Stimulated activated CD8-positive, alpha-beta memory T cell treated with anti-CD3 and anti-CD28 coated beads, Interleukin-4, amount 100 ng/mL, for 48 hours (primary cell): ENCODE results near the gene GAS1.

ENCODE experiments used
- DNase-seq: peaks from one replicate; pipeline ENCODE4 v3.0.0-alpha.2; 2020

The GAS1 gene

DNA sequence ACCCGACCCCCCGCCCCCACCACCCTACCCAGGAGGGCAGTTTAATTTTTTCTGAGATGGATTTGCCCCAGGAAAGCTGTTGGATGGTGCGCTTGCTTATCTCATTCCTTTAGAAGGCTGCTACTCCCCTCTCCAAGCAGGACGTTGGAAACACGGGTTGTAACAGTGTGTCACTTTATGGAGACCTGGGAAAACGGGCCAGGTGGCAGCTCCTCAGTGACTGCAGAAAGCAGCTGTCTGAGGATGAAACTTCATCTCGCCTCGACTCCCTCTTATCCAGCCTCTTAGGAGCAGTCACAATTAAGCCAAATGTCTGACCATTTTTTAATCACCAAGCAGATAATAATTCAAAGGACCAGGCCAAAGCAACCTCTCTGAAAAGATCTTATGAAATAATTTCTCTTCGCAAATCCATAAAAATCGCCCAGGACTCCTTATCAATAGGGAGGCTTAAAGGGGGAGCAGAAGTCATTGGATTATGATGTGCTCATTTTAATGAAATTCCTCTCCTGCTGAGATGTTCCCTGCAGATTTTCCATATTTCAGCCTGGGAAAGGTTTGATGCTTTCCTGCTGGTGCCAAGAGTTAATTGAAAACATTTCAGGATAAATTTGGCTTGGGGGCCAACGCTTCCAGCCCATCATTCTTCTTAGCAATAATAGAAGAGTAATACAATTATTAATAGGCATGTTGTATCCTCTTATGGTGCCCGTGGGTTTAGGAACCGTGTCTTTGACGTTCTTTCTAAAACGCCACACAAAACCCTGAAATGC, 26.0 kb downstream of the GAS1 start:
- no peak for DNase-seq

DNA sequence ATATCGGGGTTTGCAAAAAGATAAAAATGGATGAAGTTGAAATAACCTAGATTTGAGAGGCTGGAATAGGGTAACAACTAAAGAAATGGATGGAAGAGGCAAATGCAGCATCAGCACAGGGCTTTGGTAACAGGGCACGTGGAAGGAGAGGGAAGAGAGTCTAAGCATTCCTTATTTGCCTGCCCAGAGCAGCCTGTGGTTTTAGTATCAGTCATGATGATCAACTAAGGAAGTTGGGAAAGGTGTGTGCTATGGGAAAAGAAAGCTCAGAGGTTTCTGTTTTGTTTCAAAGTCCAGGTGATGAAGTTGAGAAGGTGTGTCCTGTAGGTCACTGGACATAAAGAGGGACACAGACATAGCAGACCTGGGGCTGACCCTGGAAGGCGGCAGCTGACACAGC, 28.8 kb downstream of the GAS1 start:
- DNase-seq = no peak

DNA sequence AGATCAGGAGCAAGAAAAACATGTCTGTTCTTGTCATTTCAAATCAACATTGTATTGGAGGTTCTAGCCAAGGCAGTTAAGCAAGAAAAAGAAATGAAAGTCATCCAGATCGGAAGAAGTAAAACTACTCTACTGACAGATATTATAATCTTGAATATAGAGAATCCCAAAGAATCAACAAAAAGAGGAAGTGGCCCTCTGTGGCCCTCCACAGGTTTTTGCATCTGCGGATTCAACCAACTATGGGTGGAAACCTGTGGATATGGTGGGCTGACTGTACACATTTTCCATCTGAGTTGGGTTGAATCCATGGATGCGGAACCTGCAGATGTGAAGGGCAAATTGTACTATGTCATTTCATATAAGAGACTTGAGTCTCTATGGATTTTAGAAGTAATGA, 35.1 kb downstream of the GAS1 start:
- no peak for DNase-seq

DNA sequence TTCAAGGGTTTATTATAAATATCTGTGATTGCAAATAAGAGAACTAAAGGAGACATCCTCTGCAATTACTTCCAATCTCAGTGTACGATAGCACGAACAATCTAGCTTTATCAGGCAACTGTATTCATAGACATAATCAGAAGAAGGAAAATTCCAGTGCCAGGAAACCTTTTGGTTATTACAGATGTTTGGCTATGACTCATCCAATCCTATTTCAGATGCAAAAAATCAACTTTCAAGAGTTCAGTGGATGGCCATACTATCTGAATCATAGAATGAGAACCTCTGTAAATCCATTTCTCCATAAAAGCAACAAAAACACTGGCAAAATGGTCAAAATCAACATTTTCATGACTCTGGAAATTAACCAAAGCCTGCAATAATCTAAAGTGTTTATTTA, 37.9 kb downstream of the GAS1 start:
- DNase-seq = no peak

DNA sequence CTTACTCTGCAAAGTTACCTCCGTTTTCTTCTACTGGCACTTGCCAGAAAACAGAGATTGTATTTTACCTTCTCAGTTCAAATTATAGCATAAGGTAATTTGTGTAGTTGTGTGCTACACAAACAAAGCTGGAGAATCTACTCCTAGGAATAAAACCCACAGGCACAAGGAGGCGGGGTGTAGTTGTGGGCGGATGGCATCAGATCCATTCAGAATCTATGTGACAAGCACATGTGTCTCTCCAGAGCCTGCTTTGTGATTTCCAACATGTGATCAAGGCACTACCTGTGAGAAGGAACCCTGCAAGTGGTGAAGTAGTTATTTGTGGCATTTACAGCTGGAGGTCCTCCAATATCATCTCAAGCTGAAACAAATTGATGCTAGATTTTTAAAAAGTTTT, 39.0 kb downstream of the GAS1 start:
- DNase-seq = no peak

DNA sequence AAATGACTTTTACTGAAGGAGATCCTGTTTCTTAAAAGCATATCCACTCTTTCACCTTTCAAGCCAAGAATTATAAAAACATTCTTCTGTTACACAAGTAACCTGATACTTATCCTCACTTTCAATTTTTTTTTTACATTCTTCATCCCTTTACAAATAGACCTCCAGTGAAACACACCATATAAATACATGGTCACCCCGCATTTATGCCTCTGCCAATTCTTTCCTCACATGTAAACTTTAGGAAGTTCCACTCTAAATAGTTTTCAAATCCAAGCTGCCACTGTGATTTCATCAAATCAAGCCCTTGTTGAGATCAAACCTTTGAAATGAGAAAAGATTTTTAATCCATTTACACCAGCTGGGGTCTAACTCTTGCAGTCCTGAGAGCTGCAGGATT, 40.0 kb downstream of the GAS1 start:
- DNase-seq = no peak

DNA sequence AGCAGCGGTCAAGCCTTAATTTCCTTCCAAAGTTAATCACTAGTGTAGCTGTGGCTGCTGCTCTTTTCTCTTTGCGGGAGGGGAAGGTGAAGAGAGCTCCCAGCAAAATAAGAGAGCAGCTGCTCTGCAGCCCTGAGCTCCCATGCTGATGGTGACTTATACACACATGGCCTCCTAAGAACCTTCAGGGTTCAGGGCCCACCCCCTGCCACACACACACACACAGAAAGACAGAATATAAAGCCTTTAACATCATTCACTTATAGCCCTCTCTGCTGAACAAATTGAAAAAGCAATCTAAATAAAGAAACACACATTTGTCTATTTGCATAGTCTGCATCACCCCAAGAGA, 43.6 kb downstream of the GAS1 start:
- DNase-seq = no peak

DNA sequence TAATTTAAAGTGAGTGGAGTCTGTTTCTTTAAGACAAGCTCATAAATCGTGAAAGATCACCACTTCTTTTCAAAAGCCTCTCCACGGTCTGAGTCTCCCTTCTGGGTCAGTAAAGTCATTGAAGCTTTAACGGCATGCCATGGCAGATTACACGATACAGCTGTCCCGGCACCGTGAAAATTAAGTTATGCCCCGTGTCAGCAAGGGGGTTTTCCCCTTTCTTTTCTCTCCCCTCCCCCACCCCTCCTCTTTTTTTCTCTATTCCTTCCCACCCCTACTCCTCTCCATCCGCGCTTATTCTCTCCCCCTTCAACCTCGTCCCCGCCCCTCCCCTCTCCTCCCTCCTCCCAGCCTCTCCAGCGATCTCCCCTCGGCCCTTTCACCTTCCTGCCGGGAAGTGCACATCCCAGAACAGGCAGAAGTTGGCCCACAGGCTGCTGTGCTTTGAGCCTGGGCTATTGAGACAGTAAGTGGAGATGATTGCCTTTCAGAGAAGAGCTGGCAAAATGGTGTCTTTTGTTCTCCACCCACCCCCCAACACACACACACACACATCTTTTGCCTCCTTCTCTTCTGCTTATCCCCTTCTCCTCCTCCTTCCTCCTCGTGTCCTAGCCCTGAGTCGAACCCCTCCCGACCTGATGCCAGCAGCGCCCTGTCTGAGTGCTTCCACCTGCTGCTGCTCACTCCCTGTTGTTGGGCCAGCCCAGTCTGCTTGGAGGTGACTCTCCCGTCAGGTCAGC, 44.1 kb downstream of the GAS1 start:
- DNase-seq = no peak

DNA sequence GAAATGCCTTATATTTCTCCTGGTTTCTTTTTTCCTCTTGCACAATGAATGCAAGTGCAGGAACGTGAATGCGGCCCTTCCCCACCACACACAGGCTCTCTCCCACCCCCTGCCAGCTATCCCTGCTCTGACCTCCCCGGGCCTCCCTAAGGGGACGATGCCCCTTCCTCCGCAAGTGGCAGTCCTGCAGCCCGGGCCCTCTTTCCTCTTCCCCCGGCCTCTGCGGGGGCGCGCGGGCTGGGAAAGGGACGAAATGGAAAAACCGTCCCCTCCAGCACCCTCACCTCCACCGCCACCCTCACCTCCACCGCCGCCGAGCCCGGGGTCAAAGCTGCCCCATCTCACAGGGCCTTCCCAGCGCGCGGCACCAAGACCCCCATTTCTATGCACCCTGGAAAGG, 44.7 kb downstream of the GAS1 start:
- no peak for DNase-seq

DNA sequence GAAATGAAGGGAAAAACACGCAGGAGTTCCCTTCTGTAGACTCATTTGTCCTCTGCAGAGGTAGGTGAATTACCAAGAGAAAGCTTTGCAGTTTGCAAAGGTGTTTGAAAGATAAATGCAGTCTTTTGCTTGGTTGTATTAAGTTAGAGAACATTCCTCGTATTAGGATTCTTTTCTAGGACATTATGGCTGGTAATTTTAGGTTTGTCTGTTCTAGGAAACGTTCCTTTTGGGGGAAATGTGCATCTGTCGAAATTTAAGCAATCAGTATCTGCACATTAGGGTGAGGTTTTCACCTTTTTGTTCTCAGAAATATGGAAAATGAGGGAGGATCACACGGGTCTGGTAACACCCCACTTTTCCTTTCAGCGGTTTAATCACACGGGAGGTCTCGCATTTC, 45.1 kb downstream of the GAS1 start:
- no peak for DNase-seq

DNA sequence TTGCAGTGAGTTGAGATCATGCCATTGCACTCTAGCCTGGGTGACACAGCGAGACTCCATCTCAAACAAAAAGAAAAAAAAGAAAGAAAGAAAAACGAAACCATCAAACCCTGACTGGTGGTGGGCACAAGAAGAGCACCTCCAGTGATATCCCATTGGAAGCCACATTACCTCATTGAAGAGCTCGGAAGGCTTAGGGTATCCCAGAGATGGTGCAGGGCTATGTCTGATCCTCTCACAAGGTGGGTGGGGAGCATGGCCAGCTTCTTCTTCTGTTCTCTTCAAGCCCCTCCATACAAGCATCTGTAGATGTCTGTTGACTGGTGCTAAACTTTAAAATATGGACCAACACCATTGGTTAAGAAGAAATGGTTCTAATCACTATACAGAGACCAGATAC, 45.8 kb downstream of the GAS1 start:
- no peak for DNase-seq
